GM12874 (cell line): ENCODE measurements around the gene DIP2C.

Experiments
- CTCF ChIP-seq: IDR thresholded peaks from 2 replicates; pipeline ENCODE4 v1.5.1; 2011; ENCODE audit warnings: low read depth, mild to moderate bottlenecking, control low read depth, low read length, moderate library complexity; ENCODE audit not compliant: insufficient read depth

The DIP2C gene

GRCh38 chr10:391305-391704 is 298.2 kb downstream of the DIP2C start:
- no peak for TF ChIP-seq CTCF

GRCh38 chr10:390449-391100 is 298.9 kb downstream of the DIP2C start:
- TF ChIP-seq CTCF = no peak

GRCh38 chr10:389836-390448 is 299.5 kb downstream of the DIP2C start:
- TF ChIP-seq CTCF = no peak

GRCh38 chr10:389261-389790 is 300.1 kb downstream of the DIP2C start:
- TF ChIP-seq CTCF = no peak

- TF ChIP-seq CTCF = no peak
Observed at GRCh38 chr10:388661-389045, 300.8 kb downstream of the DIP2C start.

GRCh38 chr10:387909-388660 is 301.4 kb downstream of the DIP2C start:
- TF ChIP-seq CTCF = no peak

GRCh38 chr10:387593-387891 is 301.9 kb downstream of the DIP2C start:
- no peak for TF ChIP-seq CTCF
